ENCODE results near the gene SLC17A1. TPM values are rescaled to one million over a fixed set of nuclear protein-coding genes. Genes with fewer than 3 reads are reported as not detected.

Gene SLC17A1
- total RNA-seq, result not detected

DNA sequence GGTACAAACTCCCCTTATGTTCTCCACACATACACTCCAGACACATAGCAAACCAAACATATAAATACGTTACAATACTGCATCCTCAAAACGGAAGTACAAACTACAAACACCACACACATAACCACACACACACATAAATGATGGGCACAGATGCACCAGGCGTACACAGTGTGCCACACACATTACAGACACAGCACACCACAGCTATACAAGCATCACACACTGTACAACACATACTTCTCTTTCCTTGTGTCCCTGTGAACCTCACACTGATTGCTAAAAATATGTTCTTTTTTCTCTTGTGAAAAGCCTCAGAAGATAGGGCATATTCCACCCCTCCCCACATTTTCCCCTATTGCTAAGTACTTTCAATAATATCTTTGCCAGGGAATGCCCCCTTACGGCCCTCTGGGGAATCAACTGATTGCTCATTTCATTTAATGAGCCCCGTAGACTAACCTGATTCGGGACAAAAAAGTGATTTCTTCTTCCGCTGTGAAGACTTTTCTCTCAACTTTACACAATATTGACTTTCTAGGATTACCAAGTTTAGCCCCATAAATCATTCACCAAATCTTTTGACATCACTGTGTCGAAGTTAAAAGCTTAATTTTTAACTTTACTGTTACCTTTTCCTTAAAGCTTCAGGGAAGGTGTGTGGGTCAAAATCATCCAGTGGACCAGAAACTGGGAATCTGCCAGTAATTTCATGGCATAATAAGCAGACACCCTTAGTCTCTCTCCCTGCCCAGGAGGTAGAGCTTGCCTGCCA, at the start of gene SLC17A1:
SLC17A1 (minus strand) TSS at position 521 of the 775 bp plus-strand sequence. CDS start 1,495 bp downstream, outside the sequence.

DNA sequence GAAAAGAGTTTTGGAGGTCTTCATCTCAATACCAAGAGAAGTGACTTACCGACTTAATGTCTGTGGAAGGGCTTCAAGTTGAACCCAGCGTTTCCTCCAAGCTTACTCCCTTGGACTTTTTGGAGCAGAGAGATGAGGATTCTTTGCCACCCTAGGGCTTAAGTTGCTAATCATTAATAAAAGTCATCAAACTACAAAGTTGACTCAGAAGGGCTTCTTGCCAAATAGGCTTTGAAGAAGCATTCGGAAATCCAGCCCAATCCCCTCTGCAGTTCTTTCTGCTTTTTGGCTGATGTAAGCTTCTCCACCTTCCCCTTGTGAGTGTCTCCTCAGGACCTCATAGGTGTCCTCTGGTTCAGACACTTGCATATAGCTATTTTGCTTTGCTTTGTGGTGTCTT, 42.3 kb upstream of the SLC17A1 start, which contains the start of gene SLC17A3:
SLC17A3 (minus strand) TSS at position 126 of the 400 bp plus-strand sequence. CDS start 5,856 bp downstream, outside the sequence.

GRCh38 chr6:25754535-25754934, 77.3 kb downstream of the SLC17A1 start, which contains the start of gene SLC17A4:
Gene SLC17A4 (plus strand): TSS chr6:25754742. CDS start chr6:25761963, 7,221 bp downstream.

Other genes with a start within 250 kb of the SLC17A1 start
- 17.2 TPM for gene SCGN, start 179.8 kb downstream of the SLC17A1 start, total RNA-seq
- gene SLC17A4, start 77.3 kb downstream of the SLC17A1 start, total RNA-seq, result 0.31 TPM
- gene SLC17A3, start 42.2 kb upstream of the SLC17A1 start, total RNA-seq, result not detected
- not detected for gene SLC17A2, start 98.6 kb upstream of the SLC17A1 start, total RNA-seq
- 0.31 TPM for gene TRIM38, start 130.8 kb upstream of the SLC17A1 start, total RNA-seq

All from parietal lobe (tissue), 1 donor.